ENCODE data around the gene IFIT1B. TPM values are rescaled to one million over a fixed set of nuclear protein-coding genes. Genes with fewer than 3 reads are reported as not detected.
A peak's percentile ranks its signal among the peaks of the same experiment; 100 is the strongest.

IFIT1B gene
- total and polyA plus RNA-seq, 9 of the 15 experiments (the other 6 are each of a cell fraction or from before 2014, with no cell fraction given): not detected

DNA sequence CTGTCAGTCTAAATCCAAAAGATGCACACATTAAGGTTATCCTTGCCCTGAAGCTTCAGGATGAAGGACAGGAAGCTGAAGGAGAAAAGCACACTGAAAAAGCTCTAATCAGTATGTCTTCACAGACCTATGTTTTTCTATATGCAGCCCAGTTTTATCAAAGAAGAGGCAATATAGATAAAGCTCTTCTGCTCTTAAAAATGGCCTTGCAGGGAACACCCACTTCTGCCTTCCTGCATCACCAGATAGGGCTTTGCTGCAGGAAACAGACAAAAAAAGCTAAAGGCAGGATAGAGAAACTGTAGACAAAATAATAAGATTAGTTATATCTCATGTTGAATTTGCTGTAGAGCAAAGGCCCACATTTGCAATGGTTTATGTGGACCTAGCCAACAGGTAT is 14.9 kb upstream of the IFIT1B start (continued):
- TF ChIP-seq ZNF699 (CRISPR knock-in tag; IDR thresholded peaks at IDR 0.05; ENCODE audit: insufficient replicate concordance): no peak
- no peak for TF ChIP-seq FIP1L1 (IDR thresholded peaks at IDR 0.05; ENCODE audit: low read depth, low read length, poor library complexity, severe bottlenecking)
- no peak for TF ChIP-seq ZNF165 (CRISPR knock-in tag; IDR thresholded peaks at IDR 0.05; ENCODE audit: borderline replicate concordance)
- TF ChIP-seq KDM1A (IDR thresholded peaks at IDR 0.05): peak in 1 of 2 experiments; percentile 37; a peak in 1 of 4 replicates
- no peak for TF ChIP-seq EWSR1 (IDR thresholded peaks at IDR 0.05; ENCODE audit: borderline replicate concordance, low read depth, partially characterized antibody)
- TF ChIP-seq FOSL1 (tag; conservative IDR thresholded peaks at IDR 0.05): no peak
- no peak for TF ChIP-seq NR2F6 (CRISPR knock-in tag; IDR thresholded peaks at IDR 0.05)
- TF ChIP-seq CCAR2 (IDR thresholded peaks at IDR 0.05; ENCODE audit: low read depth, low read length): no peak
- no peak for TF ChIP-seq ZBTB17 (CRISPR knock-in tag; IDR thresholded peaks at IDR 0.05)
- TF ChIP-seq, protein P1, sequence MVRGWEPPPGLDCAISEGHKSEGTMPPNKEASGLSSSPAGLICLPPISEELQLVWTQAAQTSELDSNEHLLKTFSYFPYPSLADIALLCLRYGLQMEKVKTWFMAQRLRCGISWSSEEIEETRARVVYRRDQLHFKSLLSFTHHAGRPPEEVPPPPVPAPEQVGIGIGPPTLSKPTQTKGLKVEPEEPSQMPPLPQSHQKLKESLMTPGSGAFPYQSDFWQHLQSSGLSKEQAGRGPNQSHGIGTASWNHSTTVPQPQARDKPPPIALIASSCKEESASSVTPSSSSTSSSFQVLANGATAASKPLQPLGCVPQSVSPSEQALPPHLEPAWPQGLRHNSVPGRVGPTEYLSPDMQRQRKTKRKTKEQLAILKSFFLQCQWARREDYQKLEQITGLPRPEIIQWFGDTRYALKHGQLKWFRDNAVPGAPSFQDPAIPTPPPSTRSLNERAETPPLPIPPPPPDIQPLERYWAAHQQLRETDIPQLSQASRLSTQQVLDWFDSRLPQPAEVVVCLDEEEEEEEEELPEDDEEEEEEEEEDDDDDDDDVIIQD (CRISPR knock-in tag; IDR thresholded peaks at IDR 0.05): no peak
- no peak for TF ChIP-seq RBM15 (IDR thresholded peaks at IDR 0.05; ENCODE audit: insufficient read depth, low read length)
- peak; percentile 90 for TF ChIP-seq CBFA2T3 (IDR thresholded peaks at IDR 0.05)
- 0 out of 2 replicates have a peak, but pooled peaks have one; percentile 27 for TF ChIP-seq STAT5A (IDR thresholded peaks at IDR 0.05; ENCODE audit: borderline replicate concordance, low read length)
- TF ChIP-seq ZNF764 (CRISPR knock-in tag; IDR thresholded peaks at IDR 0.05; ENCODE audit: low read depth): no peak
- peak; percentile 26; the same call in 1 of the 2 replicates for TF ChIP-seq SOX6 (IDR thresholded peaks at IDR 0.05)
- peak; percentile 65; the same call in 1 of the 2 replicates for TF ChIP-seq SMAD4 (CRISPR knock-in tag; conservative IDR thresholded peaks at IDR 0.05)
- TF ChIP-seq ZNF77 (CRISPR knock-in tag; IDR thresholded peaks at IDR 0.05): no peak
- TF ChIP-seq ZNF778 (CRISPR knock-in tag; IDR thresholded peaks at IDR 0.05): no peak
- no peak for TF ChIP-seq CXXC5 (CRISPR knock-in tag; IDR thresholded peaks at IDR 0.05)
- TF ChIP-seq TAF7 (tag; IDR thresholded peaks at IDR 0.05): no peak
- no peak for TF ChIP-seq MCM3 (IDR thresholded peaks at IDR 0.05)
- peak in 1 of 2 experiments; percentile 63; a peak in 1 of 4 replicates for TF ChIP-seq TBL1XR1 (IDR thresholded peaks at IDR 0.05; ENCODE audit: low read length in 2 of 2)
- TF ChIP-seq, protein P2, sequence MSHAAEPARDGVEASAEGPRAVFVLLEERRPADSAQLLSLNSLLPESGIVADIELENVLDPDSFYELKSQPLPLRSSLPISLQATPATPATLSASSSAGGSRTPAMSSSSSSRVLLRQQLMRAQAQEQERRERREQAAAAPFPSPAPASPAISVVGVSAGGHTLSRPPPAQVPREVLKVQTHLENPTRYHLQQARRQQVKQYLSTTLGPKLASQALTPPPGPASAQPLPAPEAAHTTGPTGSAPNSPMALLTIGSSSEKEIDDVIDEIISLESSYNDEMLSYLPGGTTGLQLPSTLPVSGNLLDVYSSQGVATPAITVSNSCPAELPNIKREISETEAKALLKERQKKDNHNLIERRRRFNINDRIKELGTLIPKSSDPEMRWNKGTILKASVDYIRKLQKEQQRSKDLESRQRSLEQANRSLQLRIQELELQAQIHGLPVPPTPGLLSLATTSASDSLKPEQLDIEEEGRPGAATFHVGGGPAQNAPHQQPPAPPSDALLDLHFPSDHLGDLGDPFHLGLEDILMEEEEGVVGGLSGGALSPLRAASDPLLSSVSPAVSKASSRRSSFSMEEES (CRISPR knock-in tag; IDR thresholded peaks at IDR 0.05): no peak
- TF ChIP-seq SMARCC2 (IDR thresholded peaks at IDR 0.05; ENCODE audit: low read depth): no peak
- peak; percentile 84 for TF ChIP-seq ARID1B (IDR thresholded peaks at IDR 0.05)
- no peak for TF ChIP-seq RB1 (IDR thresholded peaks at IDR 0.05; ENCODE audit: low read depth)
- peak; percentile 72 for TF ChIP-seq TEAD4 (IDR thresholded peaks at IDR 0.05; ENCODE audit: low read length)
- TF ChIP-seq TEAD4 (CRISPR knock-in tag; IDR thresholded peaks at IDR 0.05; ENCODE audit: borderline replicate concordance): no peak
- no peak for TF ChIP-seq NR3C1 (CRISPR knock-in tag; IDR thresholded peaks at IDR 0.05)
- no peak for TF ChIP-seq DNMT1 (IDR thresholded peaks at IDR 0.05)

Measured in K562 (cell line).